Embryonic facial prominence (tissue), 1 donor: ENCODE data around the gene GAS7.

ENCODE experiments used
- DNase-seq: peaks from one replicate; pipeline ENCODE4 v3.0.0-alpha.2; 2016; ENCODE audit errors: extremely low spot score

GAS7 gene

DNA sequence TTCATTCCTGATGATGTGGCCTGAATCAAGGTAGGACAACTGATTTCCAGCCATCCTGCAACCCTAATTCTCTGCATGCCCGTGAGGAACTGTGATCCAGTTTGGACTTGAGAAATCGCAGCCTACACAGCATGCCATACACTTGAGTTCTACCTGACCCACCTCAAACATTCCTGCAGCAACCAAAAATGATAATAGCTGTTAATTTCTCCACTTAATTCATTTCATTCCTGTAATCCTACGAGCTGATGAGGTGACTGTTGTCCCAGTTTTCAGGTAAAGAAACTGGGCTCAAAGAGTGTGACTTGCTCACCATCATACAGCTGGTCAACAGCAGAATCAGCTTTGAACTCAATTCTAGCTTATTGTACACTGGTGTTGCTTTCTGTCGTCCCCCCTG lies 2.2 kb upstream of the GAS7 start:
- DNase-seq: no peak

DNA sequence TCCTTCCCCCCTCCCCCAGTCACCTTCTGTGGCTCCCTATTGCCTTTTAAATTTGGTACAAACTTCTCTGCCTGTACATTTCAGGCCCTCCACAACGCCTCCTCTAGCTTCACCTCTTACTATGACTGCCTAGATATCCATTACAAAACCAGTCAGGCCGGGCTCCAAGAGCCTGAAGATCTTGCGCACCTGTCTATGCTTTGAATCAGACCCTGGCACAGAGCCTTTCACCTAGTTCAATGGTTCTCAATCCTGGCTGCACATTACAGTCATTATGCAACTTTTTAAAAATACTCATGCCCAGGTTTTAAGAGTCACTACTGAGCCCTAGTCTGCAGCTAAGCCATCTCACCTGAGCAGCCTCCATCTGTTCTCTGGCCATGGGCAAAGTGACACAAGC lies 1.6 kb upstream of the GAS7 start:
- no peak for DNase-seq

DNA sequence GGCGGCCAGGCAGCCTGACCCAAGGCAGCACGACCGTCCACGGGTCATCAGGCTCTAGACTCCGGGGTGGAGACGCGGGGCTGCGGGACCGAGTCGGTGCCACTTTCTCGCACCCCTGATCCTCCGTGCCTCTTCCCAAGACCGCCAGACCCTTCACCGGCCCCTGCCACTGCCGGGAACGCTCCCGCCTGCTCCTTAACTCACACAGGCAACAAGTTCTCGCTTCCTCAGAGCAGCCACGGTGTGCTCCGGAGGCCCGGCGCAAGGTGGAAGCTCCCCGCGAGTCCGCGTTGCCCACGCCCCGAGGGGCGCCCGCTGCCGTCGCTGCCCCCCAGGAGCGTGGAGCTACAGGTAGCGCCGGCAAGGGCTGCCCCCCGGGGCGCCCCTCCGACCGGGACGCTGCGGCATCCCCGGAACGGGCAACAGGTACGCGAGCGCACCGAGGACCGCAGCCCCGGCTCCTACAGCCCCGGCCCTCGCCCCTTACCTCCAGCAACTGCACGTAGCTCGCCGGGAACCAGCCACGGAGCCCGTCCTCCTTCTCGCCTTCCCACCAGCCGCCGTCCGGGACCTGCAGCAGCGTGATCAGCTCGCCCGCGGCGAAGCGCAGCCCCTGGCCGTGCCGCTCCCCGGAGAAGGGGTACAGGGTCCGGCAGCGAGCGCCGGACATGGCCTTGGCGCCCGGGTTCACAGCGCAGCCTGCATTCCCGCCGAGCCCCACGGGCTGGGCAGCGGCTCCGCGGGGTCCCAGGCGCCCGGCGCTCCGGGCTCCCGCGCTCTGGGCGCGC lies 491 bp downstream of the GAS7 start:
- no peak for DNase-seq

DNA sequence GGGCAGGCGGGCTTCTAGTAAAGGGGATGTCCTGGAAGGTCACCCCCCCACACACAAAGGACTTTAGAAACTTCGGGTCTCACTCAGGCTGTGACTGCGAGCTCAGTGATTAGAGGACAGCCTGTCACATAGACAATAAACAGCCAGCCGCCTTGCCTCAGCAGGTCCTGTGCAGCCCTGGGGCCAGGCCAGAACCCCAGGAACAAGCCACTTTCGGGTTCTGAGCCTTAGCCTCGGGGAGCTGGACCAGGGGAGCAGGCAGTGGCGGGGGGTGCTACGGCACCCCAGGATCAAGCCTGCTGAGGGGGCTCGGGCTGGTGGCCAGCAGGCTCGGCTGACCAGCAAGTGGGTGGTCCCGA lies 1.1 kb downstream of the GAS7 start:
- DNase-seq: no peak

- no peak for DNase-seq
These were observed 1.5 kb downstream of the GAS7 start for GRCh38 chr17:10196941-10197340.

DNA sequence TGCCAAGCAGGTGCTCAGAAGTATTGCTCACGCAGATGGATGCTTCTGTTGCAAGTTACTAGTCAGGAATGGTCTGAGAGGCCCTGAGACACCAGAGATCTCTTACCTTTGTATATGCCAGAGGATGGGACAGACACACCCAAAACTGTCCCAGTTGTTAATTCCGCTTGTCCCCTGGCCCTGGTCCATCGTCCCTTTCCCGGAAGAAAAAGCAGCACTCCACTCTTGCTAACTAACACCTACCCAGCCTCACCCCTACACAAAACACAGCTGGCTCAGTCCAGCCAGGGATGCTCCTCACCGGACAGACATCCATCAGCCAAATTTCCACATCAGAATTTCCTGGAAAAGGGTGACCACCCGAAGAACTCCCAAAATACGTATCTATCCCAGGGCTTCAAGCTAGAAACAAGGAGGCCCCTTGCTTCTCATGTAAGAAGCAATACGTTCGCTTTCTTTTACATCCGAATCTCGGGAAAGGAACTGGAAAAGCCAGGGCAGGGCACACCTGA lies 2.0 kb downstream of the GAS7 start:
- no peak for DNase-seq

DNA sequence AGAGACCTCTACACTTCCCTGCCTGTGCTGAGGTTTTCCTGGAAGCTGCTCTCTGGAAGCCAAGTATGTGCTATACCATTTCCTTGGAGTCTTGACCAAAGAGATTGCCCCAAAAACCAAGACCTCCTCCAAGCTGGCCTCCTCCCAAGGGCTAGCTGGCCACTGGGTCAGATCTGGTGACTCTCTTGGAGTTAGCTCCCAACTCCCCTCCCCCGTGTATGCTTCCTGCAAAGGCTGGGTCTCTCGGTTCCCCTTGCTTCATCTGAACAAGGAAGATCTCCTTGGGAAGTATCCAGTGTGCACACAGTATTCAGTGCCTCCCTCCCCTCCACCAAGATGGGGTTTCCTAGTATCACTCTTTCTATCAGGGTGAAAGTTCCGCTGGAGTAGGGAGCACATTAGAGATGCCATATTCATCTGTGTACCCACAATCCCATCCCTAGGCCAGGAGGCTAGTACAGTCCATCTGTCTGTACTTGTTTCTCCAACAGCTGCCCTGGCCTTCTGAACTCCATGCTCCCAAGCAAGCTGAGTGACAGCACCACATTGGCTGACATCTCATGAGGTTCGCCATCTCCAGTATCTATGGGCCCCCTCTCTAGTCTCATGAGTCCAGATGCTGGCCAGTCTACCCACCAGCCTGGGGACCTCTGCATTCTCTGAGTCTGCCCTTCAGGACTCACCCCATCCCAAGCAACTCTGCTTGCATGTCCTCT lies 3.2 kb downstream of the GAS7 start:
- no peak for DNase-seq

- DNase-seq: no peak
These were observed 4.8 kb downstream of the GAS7 start for GRCh38 chr17:10193632-10194031.

- no peak for DNase-seq
These were observed 5.4 kb downstream of the GAS7 start for GRCh38 chr17:10192972-10193371.

- no peak for DNase-seq
These were observed 5.9 kb downstream of the GAS7 start for GRCh38 chr17:10192461-10192860.

DNA sequence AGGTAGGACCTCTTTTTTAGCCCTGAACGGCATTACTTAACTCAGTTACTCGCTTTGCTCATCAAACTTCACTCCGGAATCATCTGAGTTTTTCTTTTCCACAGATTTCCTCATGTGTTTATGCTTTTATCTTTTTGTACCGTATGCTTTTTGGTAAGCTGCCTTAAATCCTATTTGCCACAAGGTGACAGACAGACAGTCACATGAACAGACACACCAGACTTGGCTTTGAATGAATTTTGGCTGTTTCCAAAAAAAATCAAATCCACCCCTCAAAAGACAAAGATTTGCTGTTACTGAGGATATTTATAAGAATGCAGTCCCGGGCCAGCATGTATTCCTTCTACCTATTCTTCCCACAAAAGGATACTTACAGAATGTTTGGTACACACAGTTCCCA lies 10.9 kb downstream of the GAS7 start:
- no peak for DNase-seq

DNA sequence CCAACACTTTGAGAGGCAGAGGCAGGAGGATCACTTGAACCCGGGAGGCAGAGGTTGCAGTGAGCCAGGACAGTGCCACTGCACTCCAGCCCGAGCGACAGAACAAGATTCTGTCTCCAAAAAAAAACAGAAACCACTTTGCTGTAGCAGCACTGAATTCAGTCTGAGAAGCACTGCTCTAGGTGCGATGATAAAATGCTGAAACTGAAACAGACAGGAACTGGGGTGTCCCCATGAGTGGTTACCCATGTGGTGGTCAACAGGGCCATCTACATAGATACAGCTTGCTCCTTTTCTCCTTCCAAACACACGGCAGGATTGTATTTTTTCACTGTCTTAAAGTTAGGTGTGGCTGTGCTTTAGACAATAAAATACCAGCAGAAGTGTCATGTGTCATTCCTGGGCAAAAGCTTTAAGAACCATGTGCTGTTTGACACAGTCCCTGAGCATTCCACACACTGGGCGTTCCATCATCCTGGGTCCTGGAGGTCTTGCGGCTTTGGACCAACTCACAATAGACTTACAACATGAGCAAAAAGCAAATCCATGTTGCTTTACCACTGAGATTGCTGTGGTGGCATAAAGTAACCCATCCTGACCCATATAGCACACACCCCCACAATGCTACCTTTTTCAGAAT lies 11.5 kb downstream of the GAS7 start:
- no peak for DNase-seq

- DNase-seq: no peak
These were observed 14.2 kb downstream of the GAS7 start for GRCh38 chr17:10183931-10184930.

DNA sequence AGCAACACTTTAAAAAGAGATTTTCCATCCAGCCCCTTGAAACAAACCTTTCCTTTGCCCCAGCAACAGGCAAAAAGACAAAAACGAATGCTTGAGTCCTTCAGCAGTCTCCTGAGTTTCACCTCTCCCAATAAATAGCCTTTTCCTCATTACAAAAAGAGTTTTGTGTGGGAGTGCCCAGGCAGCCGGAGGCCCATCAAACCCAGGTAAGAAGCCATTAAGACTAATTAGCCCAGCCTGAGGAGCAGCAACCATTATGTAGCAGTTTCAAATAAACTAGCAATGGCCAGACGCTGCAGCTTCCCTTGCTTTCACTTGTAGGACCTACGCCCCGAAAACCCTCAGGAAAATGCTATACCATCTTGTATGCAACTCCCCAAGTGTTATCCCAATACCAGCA lies 15.6 kb downstream of the GAS7 start:
- DNase-seq: no peak

- DNase-seq: no peak
These were observed 19.9 kb downstream of the GAS7 start for GRCh38 chr17:10178506-10178991.

DNA sequence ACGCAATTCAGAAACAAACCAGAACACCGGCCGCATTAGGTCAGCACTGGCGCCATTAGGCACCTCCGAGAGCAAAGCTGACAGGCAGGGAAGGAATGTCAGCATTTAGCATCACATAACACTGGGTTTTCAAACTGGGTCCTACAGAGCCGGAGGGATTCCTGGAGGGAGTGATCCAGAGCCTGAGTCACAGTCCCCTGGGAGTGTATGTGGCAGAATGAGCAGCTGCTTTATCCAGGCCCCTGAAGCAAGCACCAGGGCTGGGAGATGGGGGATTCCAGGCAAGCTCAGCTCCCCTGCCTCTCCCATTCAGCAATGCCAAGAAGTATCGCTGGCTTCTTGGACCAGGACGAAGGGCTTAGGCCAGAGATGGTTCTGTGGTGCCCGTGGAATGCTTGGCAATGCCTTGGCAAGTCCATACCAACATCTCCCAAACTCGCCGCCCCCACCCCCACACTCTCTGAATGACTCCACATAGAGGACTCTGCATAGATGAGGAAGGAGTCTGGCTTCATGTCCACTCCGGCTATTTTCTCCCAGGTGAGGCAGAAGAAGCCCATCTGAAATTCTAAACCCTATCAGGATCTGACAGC lies 20.4 kb downstream of the GAS7 start:
- no peak for DNase-seq

- DNase-seq: no peak
These were observed 21.1 kb downstream of the GAS7 start for GRCh38 chr17:10177131-10177912.

GRCh38 chr17:10173913-10174312 lies 24.5 kb downstream of the GAS7 start:
- no peak for DNase-seq

DNA sequence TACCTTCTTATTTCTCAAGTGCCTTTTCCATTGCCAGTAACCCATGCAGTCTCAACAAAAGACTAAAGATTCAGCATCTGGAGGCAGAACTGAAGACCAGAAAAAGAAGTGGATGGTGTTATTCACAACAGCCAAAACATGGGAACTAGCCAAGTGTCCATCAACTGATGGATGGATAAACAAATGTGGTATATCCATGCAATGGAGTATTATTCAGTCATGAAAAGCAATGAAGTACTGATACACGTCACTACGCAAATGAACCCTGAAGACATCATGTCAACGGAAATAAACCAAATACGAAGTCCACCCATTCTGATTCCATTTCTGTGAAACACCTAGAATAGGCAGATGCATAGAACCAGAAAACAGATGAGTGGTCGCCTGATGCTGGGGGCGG lies 25.6 kb downstream of the GAS7 start:
- DNase-seq: no peak

DNA sequence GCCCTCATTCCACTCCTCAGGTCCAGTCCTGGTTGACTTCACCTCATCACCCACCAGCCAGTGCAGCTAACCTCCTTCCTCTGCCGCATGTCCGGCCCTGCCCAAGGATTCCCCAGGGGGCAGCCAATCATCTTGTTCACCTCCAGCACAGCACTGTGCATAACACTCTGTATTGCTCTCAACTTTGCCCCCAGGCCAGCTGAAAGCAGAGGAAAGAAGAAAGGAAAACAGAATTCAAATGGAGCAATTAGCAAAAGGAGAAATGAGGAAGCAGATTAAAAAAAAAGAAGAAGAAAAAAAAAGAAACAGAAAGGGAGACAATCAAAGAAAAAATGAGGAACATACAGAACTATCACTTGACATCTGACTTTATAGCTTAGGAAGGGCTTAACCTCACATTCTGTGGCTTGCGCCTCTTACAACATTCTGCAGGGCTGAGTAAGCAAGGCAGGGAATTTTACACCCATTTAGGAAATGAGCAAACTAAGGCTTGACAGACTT lies 26.1 kb downstream of the GAS7 start:
- no peak for DNase-seq
